Astrocyte of the spinal cord (primary cell): ENCODE data around the gene ADGRB3.
"Not testable (repeated sequence)": the region's sequence is repeated elsewhere in the genome, so short reads cannot be mapped to it uniquely, and the experiment has no call there.

ENCODE experiments used
- DNase-seq: peaks from one replicate; pipeline ENCODE4 v3.0.0; 2011; ENCODE audit warnings: low read depth, low spot score
- H3K4me3 ChIP-seq: 2 replicates; pipeline ENCODE4 v1.5.1; 2011; ENCODE audit warnings: low read depth, mild to moderate bottlenecking, low read length, moderate library complexity
- CTCF ChIP-seq: IDR thresholded peaks from 2 replicates; pipeline ENCODE4 v1.5.1; 2012; ENCODE audit warnings: low read depth, mild to moderate bottlenecking, low read length, inconsistent platforms
- in situ Hi-C: cut with HindIII; loops from 2 replicates; pipeline ENCODE4 v1.10.0; 2017; ENCODE audit warnings: low sequenced_read_pairs

ADGRB3 gene

GRCh38 chr6:69421269-69421668 is 786.2 kb downstream of the ADGRB3 start:
- TF ChIP-seq CTCF: no peak

DNA sequence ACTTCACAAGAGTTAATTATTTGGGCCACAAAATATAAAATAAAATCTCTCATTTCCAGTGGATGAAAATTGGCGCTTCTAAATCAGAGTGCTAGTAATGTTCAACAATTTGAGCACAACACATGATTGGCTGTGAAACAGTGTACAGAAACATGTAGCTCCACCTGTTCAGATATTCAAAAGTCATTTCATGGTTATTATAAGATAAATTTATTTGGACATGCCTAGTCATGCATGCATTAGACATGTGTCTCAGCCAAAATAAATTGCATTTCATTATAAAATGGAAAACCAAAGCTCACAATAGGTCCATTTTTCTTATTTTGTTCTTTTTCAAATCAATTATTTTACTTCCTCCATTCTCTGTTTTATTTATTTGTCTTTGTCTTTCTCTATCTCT is 786.9 kb downstream of the ADGRB3 start:
- in situ Hi-C loops: no loop called here
- H3K4me3 ChIP-seq: no peak overlapping the region
- no peak for DNase-seq
- TF ChIP-seq CTCF: no peak

More at GRCh38 chr6:69421269-69421668, 786.2 kb downstream of the ADGRB3 start:
- in situ Hi-C loops: no loop called here
- DNase-seq: no peak
- H3K4me3 ChIP-seq: no peak overlapping the region

DNA sequence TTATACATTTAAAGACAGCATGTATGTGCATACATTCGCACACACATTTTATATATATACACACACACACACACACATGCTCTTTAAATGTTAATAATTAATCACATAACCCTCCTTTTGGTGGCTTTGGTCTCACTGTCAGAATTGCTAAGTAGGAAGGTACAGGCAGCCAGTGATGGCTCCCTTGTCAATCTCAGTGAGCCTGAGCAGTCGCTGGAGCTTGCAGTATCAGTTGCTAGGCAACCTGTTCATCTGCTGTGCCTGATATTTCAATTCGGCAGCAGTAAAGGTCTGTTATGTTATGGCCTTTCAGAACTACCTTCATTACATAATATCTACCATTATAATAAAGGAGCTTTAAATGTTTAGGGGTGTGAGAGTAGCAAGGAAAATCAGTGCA is 787.4 kb downstream of the ADGRB3 start:
- DNase-seq: no peak
- in situ Hi-C loops: no loop called here
- no peak overlapping the region for H3K4me3 ChIP-seq
- no peak for TF ChIP-seq CTCF

- no peak for TF ChIP-seq CTCF
- DNase-seq: no peak
- in situ Hi-C loops: no loop called here
- no peak overlapping the region for H3K4me3 ChIP-seq
These were observed 788.7 kb downstream of the ADGRB3 start for GRCh38 chr6:69423785-69424184.

GRCh38 chr6:69424581-69424980 is 789.5 kb downstream of the ADGRB3 start:
- DNase-seq: no peak
- TF ChIP-seq CTCF: no peak
- in situ Hi-C loops: no loop called here
- H3K4me3 ChIP-seq: no peak overlapping the region

DNA sequence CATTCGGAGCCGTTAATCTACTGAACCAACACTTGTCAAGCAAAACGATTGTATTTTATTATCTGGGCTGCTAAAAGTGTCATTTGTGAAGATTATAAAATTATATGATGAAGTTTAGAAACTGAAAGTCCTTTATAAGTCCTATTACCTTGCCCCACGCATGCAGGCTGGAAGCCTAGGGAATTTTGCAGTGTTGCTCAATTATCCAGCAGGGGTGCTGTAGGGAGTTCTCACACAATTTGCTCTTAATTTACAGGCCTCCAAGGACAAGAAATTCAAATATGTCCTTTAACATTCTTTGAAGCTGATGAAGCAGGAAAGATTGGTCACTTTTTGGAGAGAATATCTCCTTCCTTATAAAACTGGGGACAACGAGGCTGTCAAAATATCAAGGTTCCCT is 792.8 kb downstream of the ADGRB3 start:
- H3K4me3 ChIP-seq: no peak overlapping the region
- DNase-seq: no peak
- in situ Hi-C loops: no loop called here
- no peak for TF ChIP-seq CTCF

GRCh38 chr6:69432168-69432567 is 797.1 kb downstream of the ADGRB3 start:
- DNase-seq, H3K4me3 ChIP-seq, in situ Hi-C loops: not testable (repeated sequence)

DNA sequence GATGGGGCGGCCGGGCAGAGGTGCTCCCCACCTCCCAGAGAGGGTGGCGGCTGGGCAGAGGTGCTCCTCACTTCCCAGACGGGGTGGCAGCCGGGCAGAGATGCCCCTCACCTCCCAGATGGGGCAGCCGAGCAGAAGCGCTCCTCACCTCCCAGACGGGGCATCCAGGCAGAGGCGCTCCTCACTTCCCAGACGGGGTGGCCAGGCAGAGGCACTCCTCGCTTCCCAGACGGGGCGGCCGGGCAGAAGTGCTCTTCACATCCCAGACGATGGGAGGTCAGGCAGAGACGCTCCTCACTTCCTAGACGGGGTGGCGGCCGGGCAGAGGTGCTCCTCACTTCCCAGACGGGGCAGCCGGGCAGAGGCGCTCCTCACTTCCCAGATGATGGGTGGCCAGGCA is 798.0 kb downstream of the ADGRB3 start:
- H3K4me3 ChIP-seq, in situ Hi-C loops, DNase-seq: not testable (repeated sequence)
